Esophagus (tissue), 2 donors: ENCODE data around the gene C9orf72. TPM values are rescaled to one million over a fixed set of nuclear protein-coding genes. Genes with fewer than 3 reads are reported as not detected.

Experiments
- H3K27ac ChIP-seq, 2 donors: one replicate each; pipeline ENCODE4 v1.5.1; 2013; ENCODE audit warnings: low read depth in 2 of 2, mild to moderate bottlenecking in 2 of 2, inconsistent platforms in 1 of 2, low read length in 1 of 2, moderate library complexity in 1 of 2
- H3K27me3 ChIP-seq, 2 donors: one replicate each; pipeline ENCODE4 v1.6.1; 2013; ENCODE audit warnings: low read length in 2 of 2, control low read depth in 1 of 2, mild to moderate bottlenecking in 1 of 2; ENCODE audit not compliant: insufficient read depth in 2 of 2, control insufficient read depth in 1 of 2
- H3K36me3 ChIP-seq, 2 donors: one replicate each; pipeline ENCODE4 v1.6.1; 2013; ENCODE audit warnings: low read length in 1 of 2; ENCODE audit not compliant: control insufficient read depth in 2 of 2, insufficient read depth in 2 of 2
- H3K4me1 ChIP-seq, 2 donors: one replicate each; pipeline ENCODE4 v1.6.1; 2013; ENCODE audit warnings: low read length in 1 of 2; ENCODE audit not compliant: control insufficient read depth in 2 of 2, insufficient read depth in 2 of 2
- H3K4me3 ChIP-seq, 2 donors: one replicate each; pipeline ENCODE4 v1.5.1; 2013; ENCODE audit warnings: low read length in 2 of 2, mild to moderate bottlenecking in 2 of 2, low read depth in 1 of 2, moderate library complexity in 1 of 2
- H3K9me3 ChIP-seq, 2 donors: one replicate each; pipeline ENCODE4 v1.6.1; 2013; ENCODE audit warnings: mild to moderate bottlenecking in 2 of 2, low read depth in 1 of 2, low read length in 1 of 2, moderate library complexity in 1 of 2; ENCODE audit not compliant: control insufficient read depth in 2 of 2, insufficient read depth in 1 of 2
- WGBS, 2 donors: extraction: QIAGEN DNeasy Blood & Tissue Kit; methylation state at CpG; one replicate each; pipeline ENCODE4 v1.1.7; 2013; 5-methylcytosine and 5-hydroxymethylcytosine counted together
- polyA plus RNA-seq, 2 donors: library from polyadenylated mRNA; stranded (reverse); fragments of 200-250 nt; gene quantifications; one replicate each; pipeline ENCODE4 v1.2.3, GENCODE V29; 2013
- donor health status: healthy with polysubstance abuse.
- donor health status: Bipolar disorder and iron deficiency.

Gene C9orf72
- polyA plus RNA-seq, 2 donors = 4.6 to 6.7 TPM

DNA sequence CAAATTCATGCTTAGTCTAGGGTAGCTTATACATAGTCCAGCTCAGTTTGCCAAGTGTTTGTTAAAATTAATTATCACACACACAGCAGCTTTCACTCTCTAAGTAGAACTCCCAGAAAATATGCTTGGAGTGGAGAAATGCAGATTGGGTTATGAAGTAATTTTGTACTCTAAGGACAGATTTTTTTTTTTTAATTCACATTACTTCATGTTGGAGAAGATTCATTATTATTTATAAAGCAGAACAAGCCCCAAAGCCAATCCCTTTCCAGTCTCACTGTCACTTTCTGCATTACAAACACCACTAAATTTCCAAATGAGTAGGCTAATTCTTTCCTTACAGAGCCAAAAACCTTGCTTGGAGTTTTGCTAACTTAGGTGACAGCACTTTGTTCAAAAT is 11.7 kb upstream of the C9orf72 start:
- Histone ChIP-seq H3K36me3 (no peaks in the 10 kb centered on the region), H3K4me3 (no peak overlapping the region), H3K9me3 (no peaks in the 10 kb centered on the region), H3K4me1 (no peaks in the 10 kb centered on the region), H3K27ac (no peak overlapping the region), H3K27me3 (no peaks in the 10 kb centered on the region)

DNA sequence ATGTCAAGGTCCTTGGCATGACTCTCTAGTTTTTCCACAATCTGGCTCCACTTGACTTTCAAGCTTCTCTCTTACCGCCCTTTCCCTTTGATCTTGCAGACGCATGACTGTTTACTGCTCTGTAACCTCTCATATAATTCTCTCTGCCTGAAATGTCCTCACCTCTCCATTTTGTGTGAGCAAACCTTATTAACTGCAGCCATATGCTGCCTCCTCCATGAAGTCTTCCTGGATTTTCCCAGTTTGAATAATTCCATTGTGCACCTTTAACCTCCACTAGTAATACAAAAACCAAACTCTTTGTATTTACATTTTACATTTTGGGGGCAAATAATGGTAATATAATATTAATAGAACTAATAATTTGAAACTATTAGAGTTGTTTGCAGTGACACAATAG is 9.5 kb upstream of the C9orf72 start:
- H3K36me3 ChIP-seq = no peaks in the 10 kb centered on the region
- H3K4me3 ChIP-seq = no peak overlapping the region
- no peaks in the 10 kb centered on the region for H3K27me3 ChIP-seq
- H3K9me3 ChIP-seq = no peaks in the 10 kb centered on the region
- no peak overlapping the region for H3K27ac ChIP-seq
- H3K4me1 ChIP-seq = no peaks in the 10 kb centered on the region
- 71 to 76% methylated on average over 2 of the region's 2 CpGs for WGBS, 2 donors

DNA sequence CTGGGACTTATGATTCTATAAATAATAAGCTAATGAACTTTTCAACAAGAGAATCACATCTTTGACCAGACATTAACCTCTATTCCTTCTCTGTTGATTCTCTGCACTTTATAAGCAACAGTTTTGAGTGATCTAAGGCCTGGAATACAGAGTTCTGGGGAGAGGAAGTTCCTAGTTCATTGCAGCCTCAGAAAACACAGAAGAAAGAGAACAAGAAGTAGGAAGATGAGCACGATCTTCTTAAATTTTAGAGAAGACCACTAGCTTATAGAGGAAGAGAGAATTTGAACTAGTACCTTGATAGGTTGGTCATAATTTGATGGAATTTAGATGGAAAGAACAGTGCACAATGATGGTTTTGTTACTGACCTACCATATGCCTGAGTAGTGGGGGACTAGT is 8.5 kb upstream of the C9orf72 start:
- no peak overlapping the region for H3K4me3 ChIP-seq
- H3K4me1 ChIP-seq = no peaks in the 10 kb centered on the region
- WGBS, 2 donors = 76 to 90% methylated on average over 1 of the region's 1 CpG
- no peak overlapping the region for H3K27ac ChIP-seq
- no peaks in the 10 kb centered on the region for H3K36me3 ChIP-seq
- no peaks in the 10 kb centered on the region for H3K9me3 ChIP-seq
- H3K27me3 ChIP-seq = no peaks in the 10 kb centered on the region

DNA sequence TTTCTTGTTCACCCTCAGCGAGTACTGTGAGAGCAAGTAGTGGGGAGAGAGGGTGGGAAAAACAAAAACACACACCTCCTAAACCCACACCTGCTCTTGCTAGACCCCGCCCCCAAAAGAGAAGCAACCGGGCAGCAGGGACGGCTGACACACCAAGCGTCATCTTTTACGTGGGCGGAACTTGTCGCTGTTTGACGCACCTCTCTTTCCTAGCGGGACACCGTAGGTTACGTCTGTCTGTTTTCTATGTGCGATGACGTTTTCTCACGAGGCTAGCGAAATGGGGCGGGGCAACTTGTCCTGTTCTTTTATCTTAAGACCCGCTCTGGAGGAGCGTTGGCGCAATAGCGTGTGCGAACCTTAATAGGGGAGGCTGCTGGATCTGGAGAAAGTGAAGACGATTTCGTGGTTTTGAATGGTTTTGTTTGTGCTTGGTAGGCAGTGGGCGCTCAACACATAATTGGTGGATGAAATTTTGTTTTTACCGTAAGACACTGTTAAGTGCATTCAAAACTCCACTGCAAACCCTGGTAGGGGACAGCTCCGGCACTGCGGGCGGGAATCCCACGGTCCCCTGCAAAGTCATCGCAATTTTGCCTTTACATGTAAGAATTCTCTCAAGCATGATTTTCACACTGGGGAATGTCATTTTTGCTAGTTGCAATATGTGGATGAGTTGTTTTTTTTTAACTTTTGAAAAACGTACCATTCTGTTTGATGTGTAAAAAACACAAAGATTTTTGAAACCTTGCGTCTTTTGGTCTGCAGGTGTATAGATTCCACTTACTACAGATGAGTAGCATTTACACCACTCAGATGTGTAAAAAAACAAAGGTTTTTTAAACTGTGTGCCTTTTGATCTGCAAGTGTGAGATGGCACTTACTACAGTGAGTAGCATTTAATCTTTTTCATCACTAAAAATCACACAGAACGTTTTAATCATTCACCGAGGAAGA is 631 bp upstream of the C9orf72 start:
- Histone ChIP-seq H3K9me3 (no peaks in the 10 kb centered on the region), H3K27me3 (no peaks in the 10 kb centered on the region), H3K36me3 (no peaks in the 10 kb centered on the region), H3K27ac (peak overlapping the region; percentile 97), H3K4me3 (peak overlapping the region; percentile 41 to 86), H3K4me1 (no peaks in the 10 kb centered on the region)
- 1% methylated on average over 35 of the region's 35 CpGs for WGBS, 2 donors

DNA sequence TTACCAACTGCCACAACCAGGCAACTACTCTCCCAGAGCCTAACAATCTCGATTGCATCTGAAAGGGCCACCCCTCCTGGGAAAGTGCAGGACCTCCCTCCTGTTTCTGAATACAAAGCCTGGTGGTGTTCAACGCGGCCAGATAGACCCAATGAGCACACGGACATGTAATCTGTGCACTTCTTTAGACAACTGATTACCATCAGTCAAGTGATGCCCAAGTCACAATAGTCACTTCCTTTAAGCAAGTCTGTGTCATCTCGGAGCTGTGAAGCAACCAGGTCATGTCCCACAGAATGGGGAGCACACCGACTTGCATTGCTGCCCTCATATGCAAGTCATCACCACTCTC is 739 bp downstream of the C9orf72 start:
- no peaks in the 10 kb centered on the region for H3K36me3 ChIP-seq
- no peaks in the 10 kb centered on the region for H3K4me1 ChIP-seq
- H3K27me3 ChIP-seq = no peaks in the 10 kb centered on the region
- H3K4me3 ChIP-seq = peak overlapping the region; percentile 69 to 86
- peak overlapping the region; percentile 97 for H3K27ac ChIP-seq
- 2 to 5% methylated on average over 6 of the region's 6 CpGs for WGBS, 2 donors
- no peaks in the 10 kb centered on the region for H3K9me3 ChIP-seq

DNA sequence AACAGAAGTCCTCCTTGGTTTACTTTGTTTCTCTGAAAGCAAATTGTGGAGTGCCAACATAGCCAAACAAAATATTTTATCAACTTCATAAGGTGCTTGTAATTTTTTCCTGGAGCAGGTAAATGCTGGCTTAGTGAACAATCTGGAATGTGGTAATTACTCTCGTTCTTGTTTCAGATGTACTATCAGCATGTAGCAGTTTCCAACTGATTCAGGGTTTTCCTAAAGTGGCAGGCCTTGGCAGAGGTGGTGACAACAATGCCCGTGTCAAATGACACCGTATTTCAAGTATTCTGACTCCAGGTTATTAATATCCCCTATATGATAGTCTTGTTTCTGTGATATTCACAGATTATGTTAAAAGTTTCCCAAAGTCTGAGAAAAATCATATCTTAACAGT is 1.2 kb downstream of the C9orf72 start:
- no peaks in the 10 kb centered on the region for H3K9me3 ChIP-seq
- 29 to 36% methylated on average over 3 of the region's 3 CpGs for WGBS, 2 donors
- H3K4me3 ChIP-seq = peak overlapping the region in 1 of 2 donors; percentile 86
- H3K27me3 ChIP-seq = no peaks in the 10 kb centered on the region
- peak overlapping the region in 1 of 2 donors; percentile 31 for H3K27ac ChIP-seq
- H3K36me3 ChIP-seq = no peaks in the 10 kb centered on the region
- H3K4me1 ChIP-seq = no peaks in the 10 kb centered on the region

DNA sequence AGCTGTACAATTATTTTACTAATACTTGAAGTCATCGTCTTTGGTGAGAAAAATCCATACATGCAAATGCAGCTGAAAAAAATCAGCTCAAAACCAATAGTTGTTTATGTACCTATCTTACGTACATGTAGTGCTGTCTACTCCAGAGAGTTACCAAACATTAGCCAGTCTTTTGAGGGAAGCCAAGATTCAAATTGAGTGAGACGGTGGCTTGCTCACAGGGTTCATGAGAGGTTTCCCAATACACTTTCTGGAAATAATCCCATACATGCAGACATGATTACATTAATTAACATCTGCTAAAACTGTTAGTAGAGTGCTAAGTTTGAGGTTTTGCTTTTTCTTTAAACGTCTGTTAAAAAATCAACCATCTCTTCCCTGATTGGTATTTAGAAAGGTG is 2.3 kb downstream of the C9orf72 start:
- 89 to 97% methylated on average over 4 of the region's 4 CpGs for WGBS, 2 donors
- Histone ChIP-seq H3K4me1 (no peaks in the 10 kb centered on the region), H3K27ac (no peak overlapping the region)

DNA sequence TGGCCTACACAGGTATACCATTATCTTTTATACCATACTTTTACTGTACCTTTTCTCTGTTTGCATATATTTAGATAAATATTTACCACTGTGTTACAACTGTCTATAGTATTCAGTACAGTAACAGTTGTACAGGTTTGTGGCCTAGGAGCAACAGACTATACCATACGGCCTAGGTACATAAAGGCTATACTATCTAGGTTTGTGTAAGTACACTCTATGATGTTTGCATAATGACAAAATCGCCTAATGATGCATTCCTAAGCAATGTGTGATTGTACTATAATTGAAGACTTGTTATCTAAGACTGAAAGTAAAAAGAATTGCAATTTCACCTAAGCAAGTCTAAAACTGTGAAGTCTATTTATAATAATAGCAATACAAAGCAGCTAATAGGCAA is 3.9 kb downstream of the C9orf72 start:
- no peak overlapping the region for H3K27ac ChIP-seq
- H3K4me1 ChIP-seq = no peaks in the 10 kb centered on the region
- H3K9me3 ChIP-seq = no peaks in the 10 kb centered on the region
- no peaks in the 10 kb centered on the region for H3K27me3 ChIP-seq
- H3K36me3 ChIP-seq = no peaks in the 10 kb centered on the region
- WGBS, 2 donors = 33 to 74% methylated on average over 2 of the region's 2 CpGs
- no peak overlapping the region for H3K4me3 ChIP-seq

More for the DNA sequence above, 2.3 kb downstream of the C9orf72 start:
- Histone ChIP-seq H3K9me3 (no peaks in the 10 kb centered on the region), H3K4me3 (no peak overlapping the region), H3K36me3 (no peaks in the 10 kb centered on the region), H3K27me3 (no peaks in the 10 kb centered on the region)

DNA sequence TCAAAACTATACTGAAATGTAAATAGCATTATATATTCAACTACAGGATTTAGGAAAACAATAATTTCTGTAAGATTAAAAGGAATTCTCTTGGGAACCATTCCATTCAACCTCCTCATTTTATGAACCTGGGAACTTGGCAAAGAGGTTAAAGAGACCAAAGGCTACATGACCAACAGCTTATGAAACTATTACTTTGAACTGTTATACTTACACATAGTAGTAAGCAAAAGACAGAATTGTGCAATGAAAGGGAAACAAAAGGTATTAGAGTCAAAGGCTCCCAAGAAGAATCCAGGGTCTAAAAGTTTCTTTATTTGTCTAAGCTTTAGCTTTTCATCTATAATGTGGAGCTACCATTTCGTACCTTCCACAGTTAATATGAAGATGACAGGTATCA is 7.2 kb downstream of the C9orf72 start:
- Histone ChIP-seq H3K9me3 (no peaks in the 10 kb centered on the region), H3K4me3 (no peak overlapping the region), H3K27me3 (no peaks in the 10 kb centered on the region), H3K36me3 (no peaks in the 10 kb centered on the region), H3K27ac (no peak overlapping the region), H3K4me1 (no peaks in the 10 kb centered on the region)
- WGBS, 2 donors = 93 to 96% methylated on average over 1 of the region's 1 CpG

DNA sequence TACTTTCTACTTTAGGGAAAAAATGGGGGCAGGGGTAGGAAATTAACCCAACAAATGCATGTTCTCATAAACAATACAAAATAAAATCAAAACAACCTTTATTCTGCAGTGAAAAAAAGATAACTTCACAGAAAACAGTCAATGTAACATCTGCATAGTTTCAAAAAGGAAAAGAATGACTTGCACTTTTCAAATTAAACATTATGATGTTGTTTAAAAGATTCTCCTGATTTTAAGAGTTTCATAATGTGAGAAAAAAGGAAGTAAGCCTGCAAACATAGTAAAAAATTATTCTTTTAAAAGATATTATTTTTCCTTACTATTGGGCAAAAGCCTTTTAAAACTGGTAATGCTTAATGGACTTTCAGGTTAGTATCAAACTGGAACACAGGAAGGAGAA is 7.6 kb downstream of the C9orf72 start:
- Histone ChIP-seq H3K27ac (no peak overlapping the region), H3K9me3 (no peaks in the 10 kb centered on the region), H3K36me3 (no peaks in the 10 kb centered on the region), H3K4me3 (no peak overlapping the region), H3K4me1 (no peaks in the 10 kb centered on the region), H3K27me3 (no peaks in the 10 kb centered on the region)
